ENCODE measurements around the gene PRSS53. TPM values are rescaled to one million over a fixed set of nuclear protein-coding genes. Genes with fewer than 3 reads are reported as not detected.

The PRSS53 gene
- total and polyA plus RNA-seq, 10 of the 15 experiments (the other 5 are each of a cell fraction or from before 2014, with no cell fraction given) = 0.35 to 3.4 (median 0.88) TPM; not detected in 2

DNA sequence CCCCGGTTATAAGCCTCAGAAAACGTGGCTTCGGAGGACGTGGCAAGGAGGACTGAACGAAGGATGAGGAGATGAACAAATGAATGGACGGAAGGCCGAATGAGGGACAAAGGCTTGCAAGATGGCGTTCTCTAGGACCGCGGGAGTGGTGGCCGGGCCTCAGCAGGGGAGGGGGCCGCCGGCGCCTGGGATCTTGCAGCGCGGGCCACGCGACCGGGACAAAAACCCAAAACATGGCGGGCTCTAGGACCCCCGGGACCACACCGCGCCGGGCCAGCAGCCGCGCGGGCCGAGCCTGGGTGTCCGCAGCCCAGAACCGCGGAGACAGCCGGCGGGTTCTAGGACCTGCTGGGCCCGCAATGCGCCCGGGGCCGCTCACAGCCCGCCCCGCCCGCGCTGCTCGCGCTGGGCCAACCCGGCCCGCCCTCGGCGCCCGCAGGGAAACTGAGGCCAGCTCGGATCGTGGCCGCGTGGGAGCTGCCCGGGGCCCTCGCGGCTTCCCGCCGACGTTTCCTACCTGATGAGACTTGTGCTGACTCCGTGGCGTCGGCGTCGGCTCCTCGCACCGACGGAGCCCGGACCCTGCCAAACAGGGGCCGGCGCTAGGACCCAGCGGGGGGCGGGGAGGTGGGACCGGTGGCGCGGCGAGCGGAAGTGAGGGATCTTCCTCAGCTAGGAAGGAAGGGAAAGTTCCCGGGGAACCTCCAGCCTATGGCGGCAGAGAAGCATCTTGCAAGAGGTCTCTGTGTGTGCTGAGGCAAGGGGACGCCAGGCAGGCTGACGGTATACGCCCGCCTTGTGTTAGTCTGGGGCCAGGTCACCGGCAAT lies 15.4 kb downstream of the PRSS53 start (continued):
- TF ChIP-seq BCL11A (IDR thresholded peaks at IDR 0.05; ENCODE audit: low read depth, low read length) = no peak
- TF ChIP-seq, protein P1, sequence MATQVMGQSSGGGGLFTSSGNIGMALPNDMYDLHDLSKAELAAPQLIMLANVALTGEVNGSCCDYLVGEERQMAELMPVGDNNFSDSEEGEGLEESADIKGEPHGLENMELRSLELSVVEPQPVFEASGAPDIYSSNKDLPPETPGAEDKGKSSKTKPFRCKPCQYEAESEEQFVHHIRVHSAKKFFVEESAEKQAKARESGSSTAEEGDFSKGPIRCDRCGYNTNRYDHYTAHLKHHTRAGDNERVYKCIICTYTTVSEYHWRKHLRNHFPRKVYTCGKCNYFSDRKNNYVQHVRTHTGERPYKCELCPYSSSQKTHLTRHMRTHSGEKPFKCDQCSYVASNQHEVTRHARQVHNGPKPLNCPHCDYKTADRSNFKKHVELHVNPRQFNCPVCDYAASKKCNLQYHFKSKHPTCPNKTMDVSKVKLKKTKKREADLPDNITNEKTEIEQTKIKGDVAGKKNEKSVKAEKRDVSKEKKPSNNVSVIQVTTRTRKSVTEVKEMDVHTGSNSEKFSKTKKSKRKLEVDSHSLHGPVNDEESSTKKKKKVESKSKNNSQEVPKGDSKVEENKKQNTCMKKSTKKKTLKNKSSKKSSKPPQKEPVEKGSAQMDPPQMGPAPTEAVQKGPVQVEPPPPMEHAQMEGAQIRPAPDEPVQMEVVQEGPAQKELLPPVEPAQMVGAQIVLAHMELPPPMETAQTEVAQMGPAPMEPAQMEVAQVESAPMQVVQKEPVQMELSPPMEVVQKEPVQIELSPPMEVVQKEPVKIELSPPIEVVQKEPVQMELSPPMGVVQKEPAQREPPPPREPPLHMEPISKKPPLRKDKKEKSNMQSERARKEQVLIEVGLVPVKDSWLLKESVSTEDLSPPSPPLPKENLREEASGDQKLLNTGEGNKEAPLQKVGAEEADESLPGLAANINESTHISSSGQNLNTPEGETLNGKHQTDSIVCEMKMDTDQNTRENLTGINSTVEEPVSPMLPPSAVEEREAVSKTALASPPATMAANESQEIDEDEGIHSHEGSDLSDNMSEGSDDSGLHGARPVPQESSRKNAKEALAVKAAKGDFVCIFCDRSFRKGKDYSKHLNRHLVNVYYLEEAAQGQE (IDR thresholded peaks at IDR 0.05; ENCODE audit: low read depth, low read length) = no peak
- no peak for TF ChIP-seq FOS (IDR thresholded peaks at IDR 0.05; ENCODE audit: borderline replicate concordance, extremely low read depth, insufficient read length)
- TF ChIP-seq, protein P2, sequence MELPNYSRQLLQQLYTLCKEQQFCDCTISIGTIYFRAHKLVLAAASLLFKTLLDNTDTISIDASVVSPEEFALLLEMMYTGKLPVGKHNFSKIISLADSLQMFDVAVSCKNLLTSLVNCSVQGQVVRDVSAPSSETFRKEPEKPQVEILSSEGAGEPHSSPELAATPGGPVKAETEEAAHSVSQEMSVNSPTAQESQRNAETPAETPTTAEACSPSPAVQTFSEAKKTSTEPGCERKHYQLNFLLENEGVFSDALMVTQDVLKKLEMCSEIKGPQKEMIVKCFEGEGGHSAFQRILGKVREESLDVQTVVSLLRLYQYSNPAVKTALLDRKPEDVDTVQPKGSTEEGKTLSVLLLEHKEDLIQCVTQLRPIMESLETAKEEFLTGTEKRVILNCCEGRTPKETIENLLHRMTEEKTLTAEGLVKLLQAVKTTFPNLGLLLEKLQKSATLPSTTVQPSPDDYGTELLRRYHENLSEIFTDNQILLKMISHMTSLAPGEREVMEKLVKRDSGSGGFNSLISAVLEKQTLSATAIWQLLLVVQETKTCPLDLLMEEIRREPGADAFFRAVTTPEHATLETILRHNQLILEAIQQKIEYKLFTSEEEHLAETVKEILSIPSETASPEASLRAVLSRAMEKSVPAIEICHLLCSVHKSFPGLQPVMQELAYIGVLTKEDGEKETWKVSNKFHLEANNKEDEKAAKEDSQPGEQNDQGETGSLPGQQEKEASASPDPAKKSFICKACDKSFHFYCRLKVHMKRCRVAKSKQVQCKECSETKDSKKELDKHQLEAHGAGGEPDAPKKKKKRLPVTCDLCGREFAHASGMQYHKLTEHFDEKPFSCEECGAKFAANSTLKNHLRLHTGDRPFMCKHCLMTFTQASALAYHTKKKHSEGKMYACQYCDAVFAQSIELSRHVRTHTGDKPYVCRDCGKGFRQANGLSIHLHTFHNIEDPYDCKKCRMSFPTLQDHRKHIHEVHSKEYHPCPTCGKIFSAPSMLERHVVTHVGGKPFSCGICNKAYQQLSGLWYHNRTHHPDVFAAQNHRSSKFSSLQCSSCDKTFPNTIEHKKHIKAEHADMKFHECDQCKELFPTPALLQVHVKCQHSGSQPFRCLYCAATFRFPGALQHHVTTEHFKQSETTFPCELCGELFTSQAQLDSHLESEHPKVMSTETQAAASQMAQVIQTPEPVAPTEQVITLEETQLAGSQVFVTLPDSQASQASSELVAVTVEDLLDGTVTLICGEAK (IDR thresholded peaks at IDR 0.05; ENCODE audit: borderline replicate concordance) = no peak
- TF ChIP-seq NFYB (IDR thresholded peaks at IDR 0.05; ENCODE audit: insufficient read depth, low read depth, low read length) = no peak
- TF ChIP-seq SUPT20H (IDR thresholded peaks at IDR 0.05; ENCODE audit: borderline replicate concordance, control insufficient read depth, low read depth, low read length) = no peak
- TF ChIP-seq IRF4 (IDR thresholded peaks at IDR 0.05; ENCODE audit: low read depth, low read length) = 0 out of 2 replicates have a peak, but pooled peaks have one; percentile 30
- TF ChIP-seq, protein P3, sequence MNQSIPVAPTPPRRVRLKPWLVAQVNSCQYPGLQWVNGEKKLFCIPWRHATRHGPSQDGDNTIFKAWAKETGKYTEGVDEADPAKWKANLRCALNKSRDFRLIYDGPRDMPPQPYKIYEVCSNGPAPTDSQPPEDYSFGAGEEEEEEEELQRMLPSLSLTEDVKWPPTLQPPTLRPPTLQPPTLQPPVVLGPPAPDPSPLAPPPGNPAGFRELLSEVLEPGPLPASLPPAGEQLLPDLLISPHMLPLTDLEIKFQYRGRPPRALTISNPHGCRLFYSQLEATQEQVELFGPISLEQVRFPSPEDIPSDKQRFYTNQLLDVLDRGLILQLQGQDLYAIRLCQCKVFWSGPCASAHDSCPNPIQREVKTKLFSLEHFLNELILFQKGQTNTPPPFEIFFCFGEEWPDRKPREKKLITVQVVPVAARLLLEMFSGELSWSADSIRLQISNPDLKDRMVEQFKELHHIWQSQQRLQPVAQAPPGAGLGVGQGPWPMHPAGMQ (IDR thresholded peaks at IDR 0.05; ENCODE audit: borderline replicate concordance) = no peak
- TF ChIP-seq RFX5 (IDR thresholded peaks at IDR 0.05; ENCODE audit: low read depth, low read length) = peak; percentile 41; the same call in 1 of the 2 replicates
- no peak for TF ChIP-seq ATF7 (IDR thresholded peaks at IDR 0.05; ENCODE audit: low read depth)
- TF ChIP-seq EP300 (IDR thresholded peaks at IDR 0.05; ENCODE audit: borderline replicate concordance in 1 of 2, control insufficient read depth in 1 of 2, low read depth in 2 of 2, low read length in 2 of 2) = peak in 1 of 2 experiments; percentile 22; a peak in 1 of 4 replicates
- TF ChIP-seq ZZZ3 (IDR thresholded peaks at IDR 0.05; ENCODE audit: control insufficient read depth, insufficient read length, low read depth) = no peak
- TF ChIP-seq TCF7 (IDR thresholded peaks at IDR 0.05; ENCODE audit: borderline replicate concordance) = no peak
- no peak for TF ChIP-seq MTA2 (IDR thresholded peaks at IDR 0.05; ENCODE audit: low read depth)
- TF ChIP-seq POU2F2 (IDR thresholded peaks at IDR 0.05; ENCODE audit: borderline replicate concordance, low read depth, low read length) = peak; percentile 59; the same call in 1 of the 3 replicates
- TF ChIP-seq, protein P4, sequence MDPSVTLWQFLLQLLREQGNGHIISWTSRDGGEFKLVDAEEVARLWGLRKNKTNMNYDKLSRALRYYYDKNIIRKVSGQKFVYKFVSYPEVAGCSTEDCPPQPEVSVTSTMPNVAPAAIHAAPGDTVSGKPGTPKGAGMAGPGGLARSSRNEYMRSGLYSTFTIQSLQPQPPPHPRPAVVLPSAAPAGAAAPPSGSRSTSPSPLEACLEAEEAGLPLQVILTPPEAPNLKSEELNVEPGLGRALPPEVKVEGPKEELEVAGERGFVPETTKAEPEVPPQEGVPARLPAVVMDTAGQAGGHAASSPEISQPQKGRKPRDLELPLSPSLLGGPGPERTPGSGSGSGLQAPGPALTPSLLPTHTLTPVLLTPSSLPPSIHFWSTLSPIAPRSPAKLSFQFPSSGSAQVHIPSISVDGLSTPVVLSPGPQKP (IDR thresholded peaks at IDR 0.05; ENCODE audit: low read depth, low read length) = 0 out of 2 replicates have a peak, but pooled peaks have one; percentile 9
- 0 out of 2 replicates have a peak, but pooled peaks have one; percentile 39 for TF ChIP-seq CBFB (IDR thresholded peaks at IDR 0.05; ENCODE audit: low read depth)

All from GM12878 (cell line).